Heart left ventricle (tissue), 16 donors: Measurements from ENCODE around the gene DEPDC5. TPM values are rescaled to one million over a fixed set of nuclear protein-coding genes. Genes with fewer than 3 reads are reported as not detected.

ENCODE experiments used
- ATAC-seq, 4 donors: fragments of 200-7000 bp; cut with Tn5 transposase; one replicate each; pipeline ENCODE4 v1.9.1; 2020 to 2022; ENCODE audit warnings: moderate library complexity in 4 of 4, mild to moderate bottlenecking in 3 of 4, moderate number of reproducible peaks in 1 of 4
- DNase-seq, 5 donors: peaks; one replicate each; pipeline ENCODE4 v3.0.0-alpha.2; 2020
- H3K27ac ChIP-seq, 12 donors: fragments of 200-600 bp; sonication (generic) in 4 of 12; one replicate each; pipeline versions ENCODE4 v1.5.0 to v1.8.0; 2016 to 2022; ENCODE audit warnings: mild to moderate bottlenecking in 2 of 12
- H3K27me3 ChIP-seq, 9 donors: fragments of 200-600 bp; sonication (generic) in 2 of 9; one replicate each; pipeline versions ENCODE4 v1.5.1 to v1.8.0; 2016 to 2022; ENCODE audit warnings: mild to moderate bottlenecking in 3 of 9
- H3K36me3 ChIP-seq, 9 donors: fragments of 200-600 bp; sonication (generic) in 2 of 9; one replicate each; pipeline versions ENCODE4 v1.5.0 to v1.8.0; 2018 to 2022; ENCODE audit warnings: mild to moderate bottlenecking in 2 of 9
- H3K4me1 ChIP-seq, 12 donors: fragments of 200-600 bp; sonication (generic) in 4 of 12; one replicate each; pipeline versions ENCODE4 v1.5.0 to v1.8.0; 2016 to 2022; ENCODE audit warnings: mild to moderate bottlenecking in 3 of 12
- H3K4me3 ChIP-seq, 12 donors: fragments of 200-600 bp; sonication (generic) in 4 of 12; one replicate each; pipeline versions ENCODE4 v1.5.0 to v1.8.0; 2017 to 2022; ENCODE audit warnings: mild to moderate bottlenecking in 9 of 12, moderate library complexity in 4 of 12
- H3K9me3 ChIP-seq, 12 donors: fragments of 200-600 bp; sonication (generic) in 4 of 12; one replicate each; pipeline versions ENCODE4 v1.5.0 to v1.8.0; 2016 to 2022; ENCODE audit warnings: mild to moderate bottlenecking in 1 of 12
- CTCF ChIP-seq, 12 donors: fragments of 200-600 bp; sonication (generic) in 4 of 12; IDR thresholded peaks; one replicate each; pipeline versions ENCODE4 v1.5.0 to v1.8.0; 2018 to 2022; ENCODE audit warnings: antibody characterized with exemption in 12 of 12, mild to moderate bottlenecking in 5 of 12
- POLR2A ChIP-seq, 2 donors: fragments of 450-650 bp; IDR thresholded peaks; one replicate each; pipeline ENCODE4 v1.6.1; 2017; ENCODE audit warnings: antibody characterized with exemption in 2 of 2, mild to moderate bottlenecking in 2 of 2, moderate library complexity in 2 of 2
- WGBS, 4 donors: extraction: QIAGEN DNeasy Blood & Tissue Kit in 2 of 4; methylation state at CpG; one replicate each; pipeline versions ENCODE4 v1.1.5 to v1.1.7; 2013 to 2018; 5-methylcytosine and 5-hydroxymethylcytosine counted together
- intact Hi-C, 10 donors: fragments of 100-400 bp; cut with DNase I; formaldehyde crosslinking; loops; one replicate each; pipeline versions ENCODE4 v1.11.1 to v1.14.2; 2022
- polyA plus RNA-seq, 2 donors: library from polyadenylated mRNA; stranded (reverse); fragments of 200-250 nt; gene quantifications; one replicate each; pipeline ENCODE4 v1.2.3, GENCODE V29; 2013
- total RNA-seq, 9 donors: library from RNA; depleted of rRNA in 2 of 9; stranded (reverse); fragments of >200 nt in 2 of 9; fragmentation: NEBNext Ultra II Directional in 3 of 9; extraction: Animal tissue kit (Norgen Biotek cat#: 25700) in 3 of 9; gene quantifications; one replicate each; pipeline versions ENCODE4 v1.1.0 to v1.2.4, GENCODE V29; 2016 to 2023
- donor health status: ischemic (EF 13 %, LVEDD 7.1; RV severe dilation, severe dysfunction).
- donor health status: healthy with polysubstance abuse.
- donor health status: DM: no; HTN: yes; CAD: no.
- donor health status: DM: no; HTN: no; CAD: no.
- donor health status: ischemic (EF 25% LVEDD 6.9; RV normal size, moderate dysfunction).
- donor health status: ischemic (EF 25% LVEDD 5.7; RV mildly dilated, moderate dysfunction).
- donor health status: healthy.
- donor health status: DM: yes; HTN: yes; CAD: no.
- donor health status: ischemic (EF 35%, LVEDD 5.7; RV mildly dilated, moderate dysfunction).
- donor health status: nonischemic (EF 11% LVEDD 7.7; RV severe dilation, severe dysfunction).
- donor health status: DM: yes; HTN: yes; CAD: no.
- donor health status: PGD.
- donor health status: ischemic (EF 29% LVEDD 5.4; RV normal size, mild dysfunction).
- donor health status: nonischemic (EF 23%, LVEDD 6.1; RV moderate dilation, normal function).

The DEPDC5 gene
- total and polyA plus RNA-seq, 11 donors = 5.7 to 21.4 (median 10.4) TPM

DNA sequence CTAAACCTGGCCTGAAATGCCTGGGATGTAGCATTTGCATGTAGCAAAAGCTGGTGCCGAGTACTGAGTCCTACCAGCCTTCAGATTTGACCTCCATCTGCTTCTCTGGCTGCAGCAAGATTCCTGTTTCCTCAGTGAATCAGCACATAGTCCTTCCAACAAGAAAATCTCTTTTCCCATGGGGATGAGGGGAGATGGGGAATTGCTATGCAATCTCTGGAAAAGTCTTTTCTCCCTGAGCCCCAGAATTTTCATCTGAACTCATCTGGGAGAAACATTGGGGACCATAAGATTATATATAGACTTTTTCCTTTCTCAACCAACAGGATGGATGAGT is 158.6 kb downstream of the DEPDC5 start:
- no peak for ATAC-seq
- TF ChIP-seq CTCF (IDR thresholded peaks at IDR 0.05) = no peak
- no peak for TF ChIP-seq POLR2A (IDR thresholded peaks at IDR 0.05)
- DNase-seq = no peak
- Histone ChIP-seq H3K4me1 (peaks cover 0 to 11% (median 0%) of the 10 kb centered on the region in 12 donors), H3K4me3 (no peak overlapping the region), H3K27me3 (no peaks in the 10 kb centered on the region), H3K9me3 (no peaks in the 10 kb centered on the region), H3K27ac (no peak overlapping the region), H3K36me3 (peaks cover 0 to 14% (median 3%) of the 10 kb centered on the region in 9 donors)
- 57 to 77% (median 75%) methylated on average over 1 of the region's 1 CpG for WGBS, 4 donors
- intact Hi-C loops = no loop called here

DNA sequence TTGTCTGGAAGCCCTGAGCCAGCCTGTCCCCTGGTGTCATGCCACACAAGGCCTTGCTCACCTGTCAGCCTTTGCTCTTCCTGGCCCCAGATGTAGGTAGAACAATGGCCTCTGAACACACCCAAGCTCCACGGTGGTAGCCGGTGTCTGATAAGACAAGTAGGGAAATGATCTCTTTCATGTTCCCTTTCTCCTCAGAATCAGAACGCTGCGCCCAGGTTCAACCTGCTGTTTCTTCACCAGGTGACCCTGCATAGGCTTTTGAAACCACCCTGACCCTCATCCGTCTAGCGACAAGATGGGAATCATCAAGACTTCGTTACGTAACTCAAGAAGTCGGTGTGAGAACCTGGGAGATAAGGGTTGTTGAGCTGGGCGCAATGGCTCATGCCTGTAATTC is 161.8 kb downstream of the DEPDC5 start:
- H3K4me1 ChIP-seq = peaks cover 0 to 33% (median 0%) of the 10 kb centered on the region in 12 donors
- intact Hi-C loops = no loop called here
- H3K4me3 ChIP-seq = no peak overlapping the region
- DNase-seq = no peak
- H3K36me3 ChIP-seq = peaks cover 0 to 2% (median 0%) of the 10 kb centered on the region in 9 donors
- no peaks in the 10 kb centered on the region for H3K9me3 ChIP-seq
- H3K27me3 ChIP-seq = no peaks in the 10 kb centered on the region
- TF ChIP-seq CTCF (IDR thresholded peaks at IDR 0.05) (no peak), POLR2A (IDR thresholded peaks at IDR 0.05) (no peak)
- WGBS, 4 donors = 81 to 91% (median 86%) methylated on average over 10 of the region's 10 CpGs
- H3K27ac ChIP-seq = no peak overlapping the region
- ATAC-seq = no peak

GRCh38 chr22:31917227-31917921 is 163.6 kb downstream of the DEPDC5 start:
- Histone ChIP-seq H3K36me3 (no peaks in the 10 kb centered on the region), H3K27ac (peak overlapping the region in 1 of 12 donors; percentile 69), H3K4me1 (peaks cover 0 to 50% (median 0%) of the 10 kb centered on the region in 12 donors), H3K4me3 (no peak overlapping the region), H3K9me3 (no peaks in the 10 kb centered on the region), H3K27me3 (no peaks in the 10 kb centered on the region)
- peak in 4 of 5 donors; percentile 25 to 61 (median 49) for DNase-seq
- 77 to 83% (median 77%) methylated on average over 16 to 17 of the region's 17 CpGs for WGBS, 4 donors
- intact Hi-C loops = no loop called here
- ATAC-seq = peak; percentile 14 to 64 (median 42)
- TF ChIP-seq POLR2A (IDR thresholded peaks at IDR 0.05) = no peak
- TF ChIP-seq CTCF (IDR thresholded peaks at IDR 0.05) = no peak

DNA sequence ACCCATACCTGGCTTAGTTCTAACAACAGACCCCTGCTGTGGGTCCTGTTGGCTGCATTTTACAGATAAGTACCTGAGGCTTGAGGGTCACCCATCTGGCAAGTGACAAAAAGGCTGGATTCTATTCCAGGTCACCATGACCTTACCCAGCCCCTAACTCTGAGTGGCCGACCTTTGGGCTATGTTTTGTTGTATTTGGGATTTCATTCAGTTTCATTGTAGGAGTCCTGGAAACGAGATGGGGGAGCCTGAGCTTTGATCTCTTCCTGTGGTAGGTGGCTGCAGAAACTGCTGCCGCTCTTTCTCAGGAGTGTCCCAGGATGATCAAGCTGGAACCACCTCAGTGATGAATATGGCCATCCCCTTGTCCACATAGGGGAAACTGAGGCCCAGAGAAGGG is 165.9 kb downstream of the DEPDC5 start:
- ATAC-seq (no peak), DNase-seq (no peak)
- Histone ChIP-seq H3K27ac (no peak overlapping the region), H3K9me3 (no peaks in the 10 kb centered on the region), H3K4me1 (peaks cover 0 to 71% (median 0%) of the 10 kb centered on the region in 12 donors), H3K27me3 (no peaks in the 10 kb centered on the region), H3K36me3 (no peaks in the 10 kb centered on the region), H3K4me3 (no peak overlapping the region)
- TF ChIP-seq CTCF (IDR thresholded peaks at IDR 0.05) (no peak), POLR2A (IDR thresholded peaks at IDR 0.05) (no peak)
- 85 to 95% (median 88%) methylated on average over 3 of the region's 3 CpGs for WGBS, 4 donors
- intact Hi-C loops = no loop called here
